Stimulated activated CD8-positive, alpha-beta memory T cell treated with anti-CD3 and anti-CD28 coated beads, Interleukin-7, amount 100 ng/mL, for 48 hours (primary cell): ENCODE data around the gene KRTAP10-12.
"Not testable (repeated sequence)": the region's sequence is repeated elsewhere in the genome, so short reads cannot be mapped to it uniquely, and the experiment has no call there.

Experiments
- DNase-seq, 2 donors: peaks; one replicate each; pipeline ENCODE4 v3.0.0-alpha.2; 2020; ENCODE audit warnings: low read depth in 1 of 2; ENCODE audit errors: extremely low read depth in 1 of 2

The KRTAP10-12 gene

GRCh38 chr21:44697172-44697810 lies at the start of gene KRTAP10-12:
KRTAP10-12 (plus strand) TSS chr21:44697172; CDS start chr21:44697202, 30 bp downstream.
- not testable (repeated sequence) for DNase-seq

- DNase-seq, result no peak
These were observed 49.8 kb upstream of the KRTAP10-12 start for GRCh38 chr21:44647222-44647552.

GRCh38 chr21:44648557-44649311 lies 48.2 kb upstream of the KRTAP10-12 start:
- DNase-seq, result no peak

GRCh38 chr21:44649521-44650100 lies 47.4 kb upstream of the KRTAP10-12 start:
- no peak for DNase-seq

- no peak for DNase-seq
These were observed 46.6 kb upstream of the KRTAP10-12 start for GRCh38 chr21:44650265-44650972.

GRCh38 chr21:44650973-44651675 lies 45.8 kb upstream of the KRTAP10-12 start:
- no peak for DNase-seq

GRCh38 chr21:44653123-44653522 lies 43.8 kb upstream of the KRTAP10-12 start:
- DNase-seq, result no peak

- no peak for DNase-seq
These were observed 43.1 kb upstream of the KRTAP10-12 start for GRCh38 chr21:44653656-44654575.

GRCh38 chr21:44654576-44655175 lies 42.3 kb upstream of the KRTAP10-12 start, which contains the start of gene KRTAP12-4:
KRTAP12-4 (minus strand) TSS chr21:44654659; CDS start chr21:44654614, 45 bp downstream.
- no peak for DNase-seq

- DNase-seq, result no peak
These were observed 40.1 kb upstream of the KRTAP10-12 start for GRCh38 chr21:44656868-44657267.

GRCh38 chr21:44657635-44658540 lies 39.1 kb upstream of the KRTAP10-12 start, which contains the start of gene KRTAP12-3:
KRTAP12-3 (plus strand) TSS chr21:44657932; CDS start chr21:44657980, 48 bp downstream.
- no peak for DNase-seq

- no peak for DNase-seq
These were observed 38.4 kb upstream of the KRTAP10-12 start for GRCh38 chr21:44658541-44658910.

- no peak for DNase-seq
These were observed 37.9 kb upstream of the KRTAP10-12 start for GRCh38 chr21:44658913-44659595.

GRCh38 chr21:44661567-44661966 lies 35.4 kb upstream of the KRTAP10-12 start:
- not testable (repeated sequence) for DNase-seq

- DNase-seq, result no peak
These were observed 32.3 kb upstream of the KRTAP10-12 start for GRCh38 chr21:44664691-44665090.

GRCh38 chr21:44666401-44667320 lies 30.3 kb upstream of the KRTAP10-12 start, which contains the start of gene KRTAP12-2:
KRTAP12-2 (minus strand) TSS chr21:44666927; CDS start chr21:44666886, 41 bp downstream.
- DNase-seq, result no peak
